ENCODE results near the gene PTGER4.

The PTGER4 gene

GRCh38 chr5:40733879-40734563 is 54.3 kb downstream of the PTGER4 start:
- DNase-seq (ENCODE audit: insufficient read length, low spot score) (no peak), FAIRE-seq (peak; percentile 58)
- TF ChIP-seq POLR2A (IDR thresholded peaks at IDR 0.05; ENCODE audit: low read depth, low read length): no peak

- FAIRE-seq (peak; percentile 93), DNase-seq (ENCODE audit: insufficient read length, low spot score) (peak; percentile 12)
- TF ChIP-seq POLR2A (IDR thresholded peaks at IDR 0.05; ENCODE audit: low read depth, low read length): no peak
Observed at GRCh38 chr5:40734986-40735385, 55.3 kb downstream of the PTGER4 start.

DNA sequence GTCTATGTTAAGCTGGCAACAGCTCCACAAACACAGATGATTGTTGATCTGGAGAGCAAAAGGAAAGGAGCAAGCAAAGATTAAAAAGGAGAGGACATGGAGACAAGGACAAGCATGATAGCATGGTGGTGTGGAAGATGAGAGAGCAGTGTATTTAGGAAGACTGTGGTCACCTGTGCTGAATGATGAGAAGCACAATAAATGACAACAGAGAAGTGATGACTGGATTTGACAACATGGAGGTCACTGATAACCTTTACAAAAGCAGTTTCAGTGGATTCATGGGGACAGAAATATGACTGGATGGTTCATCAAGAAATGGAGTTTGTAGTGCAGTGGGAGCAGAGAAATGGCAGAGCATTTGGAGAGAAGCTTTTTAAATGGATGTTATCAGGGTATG is 55.9 kb downstream of the PTGER4 start:
- FAIRE-seq (no peak), DNase-seq (ENCODE audit: insufficient read length, low spot score) (no peak)
- no peak for TF ChIP-seq POLR2A (IDR thresholded peaks at IDR 0.05; ENCODE audit: low read depth, low read length)

GRCh38 chr5:40736103-40736875 is 56.6 kb downstream of the PTGER4 start:
- DNase-seq (ENCODE audit: insufficient read length, low spot score) (peak; percentile 38), FAIRE-seq (peak; percentile 93)
- TF ChIP-seq POLR2A (IDR thresholded peaks at IDR 0.05; ENCODE audit: low read depth, low read length): no peak

GRCh38 chr5:40738502-40738901 is 58.8 kb downstream of the PTGER4 start:
- no peak for TF ChIP-seq POLR2A (IDR thresholded peaks at IDR 0.05; ENCODE audit: low read depth, low read length)
- DNase-seq (ENCODE audit: insufficient read length, low spot score) (no peak), FAIRE-seq (peak; percentile 70)

Measured in H54 (cell line).